Stimulated activated CD8-positive, alpha-beta memory T cell treated with anti-CD3 and anti-CD28 coated beads, Interleukin-7, amount 100 ng/mL, for 4 hours (primary cell): ENCODE measurements around the gene TTC28.
"Not testable (repeated sequence)": the region's sequence is repeated elsewhere in the genome, so short reads cannot be mapped to it uniquely, and the experiment has no call there.

ENCODE experiments used
- DNase-seq, 2 donors: peaks; one replicate each; pipeline ENCODE4 v3.0.0-alpha.2; 2020; ENCODE audit warnings: low read depth in 2 of 2

The TTC28 gene

DNA sequence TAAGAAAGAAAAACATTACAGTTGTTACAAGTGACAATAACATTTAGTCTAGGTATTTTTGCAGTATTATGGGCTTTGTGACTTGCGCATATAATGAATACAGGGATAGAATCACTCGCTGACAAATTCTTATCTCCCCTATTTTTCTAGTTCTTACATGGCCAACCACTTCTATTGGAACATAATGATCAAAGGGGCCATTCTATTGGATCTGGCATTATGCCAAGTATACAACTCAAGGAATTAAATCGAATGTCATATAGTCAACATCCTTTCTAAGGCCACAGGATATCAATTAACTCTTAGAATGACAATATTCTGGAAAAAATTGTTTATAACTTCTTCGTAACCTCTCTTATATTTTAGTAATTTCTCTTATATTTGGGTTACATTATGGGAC is 272.0 kb downstream of the TTC28 start:
- no peak for DNase-seq

DNA sequence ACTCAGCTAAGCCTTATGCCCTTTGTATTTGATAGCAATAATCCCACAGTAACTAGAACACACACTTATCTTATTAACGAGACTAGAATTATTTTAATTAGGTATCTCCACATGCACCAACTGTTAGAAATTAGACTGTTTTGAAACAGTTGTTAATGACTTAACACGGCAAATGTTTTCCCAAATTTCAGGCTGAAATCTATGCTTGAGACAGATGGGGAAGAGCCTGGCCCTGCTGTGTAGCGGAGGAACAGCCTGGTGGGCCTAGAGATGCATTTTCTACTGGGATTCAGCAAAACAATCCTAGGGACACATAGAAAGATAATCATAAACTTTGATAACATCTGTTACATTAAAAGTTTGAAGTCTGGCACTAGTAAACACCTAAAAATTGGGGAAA is 273.4 kb downstream of the TTC28 start:
- no peak for DNase-seq

DNA sequence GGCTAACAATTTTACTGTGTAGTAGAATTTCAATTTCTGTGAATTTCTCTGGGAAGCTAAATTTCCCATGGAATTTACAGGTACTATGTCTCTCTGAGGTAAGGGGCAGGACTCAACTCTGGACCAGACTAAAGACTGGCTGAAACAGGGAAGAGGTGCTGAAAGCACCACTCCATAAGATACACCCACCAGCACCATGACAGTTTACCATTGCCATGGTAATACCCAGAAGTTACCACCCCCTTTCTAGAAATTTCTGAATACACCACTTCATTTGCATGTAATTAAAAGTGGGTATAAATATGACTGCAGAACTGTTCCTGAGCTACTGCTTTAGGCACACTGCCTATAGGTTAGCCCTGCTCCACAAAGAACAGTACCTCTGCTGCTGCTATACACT is 274.1 kb downstream of the TTC28 start:
- DNase-seq, result no peak

DNA sequence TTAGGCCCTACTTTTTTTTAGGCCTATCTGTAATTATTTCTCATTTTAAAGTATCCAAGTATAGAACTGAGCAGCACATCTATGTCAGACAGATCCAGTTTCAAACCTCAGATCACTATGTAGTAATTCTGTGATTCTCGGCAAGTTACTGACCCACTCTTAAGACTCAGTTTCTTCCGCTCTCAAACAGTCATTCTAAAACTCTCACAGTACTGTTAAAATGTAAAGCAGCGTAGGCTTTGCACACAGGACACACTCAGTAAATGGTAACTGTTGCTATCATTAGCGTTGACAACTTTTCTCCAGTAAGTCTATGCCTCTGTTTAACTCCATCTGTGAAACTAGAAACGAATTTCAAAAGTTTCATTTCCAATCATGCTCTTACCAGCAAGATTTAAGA is 277.1 kb downstream of the TTC28 start:
- no peak for DNase-seq

DNA sequence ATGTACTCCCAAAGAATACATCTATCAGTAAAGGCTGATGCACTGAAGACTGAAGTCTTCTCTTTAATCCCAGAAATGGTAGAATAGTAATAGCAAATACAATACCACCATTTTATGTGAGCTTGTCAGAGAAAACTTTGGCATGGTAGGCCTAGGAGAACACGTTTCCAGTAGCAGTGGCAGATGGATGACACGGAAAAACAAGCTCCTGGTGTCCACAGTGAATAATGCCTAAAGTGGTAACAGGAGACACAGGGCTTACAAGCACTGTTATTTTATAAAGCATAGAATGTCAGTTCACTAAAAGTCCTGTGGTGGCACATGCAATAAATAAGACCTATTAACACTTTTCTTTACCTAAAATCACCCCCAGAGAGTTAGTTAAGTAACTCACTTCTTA is 277.6 kb downstream of the TTC28 start:
- no peak for DNase-seq

DNA sequence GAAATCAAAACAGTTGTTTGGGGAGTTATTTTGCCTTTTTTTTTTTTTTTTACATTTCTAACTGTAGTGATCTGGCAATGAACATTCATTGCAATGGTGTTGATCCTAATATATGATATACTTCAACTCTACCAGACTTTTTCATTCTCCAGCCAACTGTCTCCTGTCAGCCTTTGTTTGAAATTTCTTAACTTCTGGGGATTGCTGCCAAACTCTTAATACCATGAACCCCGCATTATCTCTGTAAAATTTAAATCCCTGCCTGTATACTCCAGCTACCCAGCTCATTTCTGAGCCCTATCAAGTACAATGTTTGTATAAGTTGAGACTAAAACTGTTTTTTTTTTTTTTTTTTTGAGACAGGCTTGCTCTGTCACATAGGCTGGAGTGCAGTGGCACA is 280.7 kb downstream of the TTC28 start:
- DNase-seq, result no peak

DNA sequence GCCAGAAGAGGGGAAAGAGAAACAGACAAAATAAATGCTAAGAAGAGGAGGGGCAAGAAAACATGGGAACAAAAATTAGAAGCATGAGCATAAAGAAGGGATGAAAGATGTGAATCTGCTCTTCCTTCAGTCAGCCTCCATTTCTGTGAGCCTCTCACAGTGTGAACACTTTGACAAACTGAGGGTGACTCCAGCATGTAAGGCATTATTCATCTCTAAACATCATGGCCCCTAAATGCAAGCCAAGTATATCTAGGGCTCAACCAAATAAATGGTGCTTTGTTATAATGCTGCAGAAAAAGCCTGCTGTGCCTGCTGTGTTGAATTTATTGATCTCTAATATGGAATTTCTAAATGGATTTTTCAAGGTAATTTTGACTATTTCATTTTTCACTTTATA is 281.3 kb downstream of the TTC28 start:
- DNase-seq, result no peak

DNA sequence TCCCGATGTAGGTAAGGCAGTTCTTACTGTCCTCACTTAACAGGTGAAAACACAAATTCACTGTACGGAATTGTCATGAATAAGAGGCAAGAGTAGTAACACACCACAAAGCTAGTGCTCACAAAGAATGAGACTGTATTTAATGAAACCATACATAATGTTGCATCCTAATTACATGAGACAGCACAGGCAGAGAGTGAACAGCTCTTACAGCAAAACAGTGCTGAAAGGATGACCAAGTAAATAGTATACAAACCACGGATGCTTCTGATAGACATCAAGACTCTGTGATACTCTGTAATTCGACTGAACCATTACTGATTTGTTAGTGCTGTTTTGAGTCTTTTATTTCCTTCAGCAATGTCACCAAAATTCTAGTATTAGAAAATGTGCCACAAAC is 282.3 kb downstream of the TTC28 start:
- DNase-seq, result no peak

DNA sequence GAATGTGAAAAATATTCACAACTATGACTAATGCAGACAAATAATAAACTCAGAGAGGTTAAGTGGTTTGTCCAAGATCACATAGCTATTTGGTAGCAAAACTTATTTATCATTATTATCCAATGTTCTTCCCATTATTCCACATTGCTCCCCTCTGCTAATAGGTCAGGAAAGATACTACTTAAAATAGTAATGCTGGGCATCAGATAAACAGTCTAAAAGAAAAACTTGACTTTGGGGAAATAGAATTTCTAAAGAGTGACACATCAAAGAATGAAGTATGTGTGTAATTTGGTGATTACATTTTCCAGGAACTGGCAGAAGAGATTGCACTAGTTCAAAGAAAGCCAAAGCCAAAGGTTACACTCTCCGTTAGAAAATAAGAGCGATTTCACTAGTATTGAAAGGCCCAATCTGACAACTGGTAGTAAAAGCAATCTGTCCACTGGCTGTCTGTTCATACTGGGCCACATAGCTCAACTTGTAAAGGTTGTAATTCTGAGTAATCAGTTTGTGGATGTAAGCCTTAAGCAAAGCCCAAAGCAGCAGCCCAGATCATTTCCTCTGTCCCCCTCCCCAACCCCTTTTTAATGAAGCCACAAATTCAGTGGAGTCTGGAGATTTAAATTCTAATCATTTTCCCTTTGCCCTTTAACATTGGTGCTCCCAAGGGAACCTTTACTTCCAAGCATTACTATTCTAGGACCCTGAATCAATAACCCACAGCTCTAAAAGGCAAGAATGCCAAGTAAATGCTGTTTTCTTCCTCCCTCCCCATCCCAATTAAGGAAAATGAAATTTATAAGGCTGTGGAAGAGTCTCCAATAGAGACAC is 283.5 kb downstream of the TTC28 start:
- no peak for DNase-seq

DNA sequence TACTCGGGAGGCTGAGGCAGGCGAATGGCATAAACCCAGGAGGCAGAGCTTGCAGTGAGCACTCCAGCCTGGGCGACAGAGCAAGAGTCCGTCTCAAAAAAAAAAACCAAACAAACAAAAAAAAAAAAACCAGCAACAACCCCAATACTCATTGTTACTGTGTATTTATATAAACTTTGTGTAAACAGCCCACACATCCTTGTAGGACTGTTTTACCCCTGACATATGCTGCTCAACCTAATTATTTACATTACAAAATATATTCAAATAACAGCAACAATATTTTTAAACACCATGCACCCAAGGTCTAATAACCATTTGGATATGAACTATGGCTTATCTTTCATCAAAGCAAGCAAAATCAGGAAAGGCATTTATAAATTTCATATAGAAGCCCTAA is 284.1 kb downstream of the TTC28 start:
- DNase-seq, result no peak

DNA sequence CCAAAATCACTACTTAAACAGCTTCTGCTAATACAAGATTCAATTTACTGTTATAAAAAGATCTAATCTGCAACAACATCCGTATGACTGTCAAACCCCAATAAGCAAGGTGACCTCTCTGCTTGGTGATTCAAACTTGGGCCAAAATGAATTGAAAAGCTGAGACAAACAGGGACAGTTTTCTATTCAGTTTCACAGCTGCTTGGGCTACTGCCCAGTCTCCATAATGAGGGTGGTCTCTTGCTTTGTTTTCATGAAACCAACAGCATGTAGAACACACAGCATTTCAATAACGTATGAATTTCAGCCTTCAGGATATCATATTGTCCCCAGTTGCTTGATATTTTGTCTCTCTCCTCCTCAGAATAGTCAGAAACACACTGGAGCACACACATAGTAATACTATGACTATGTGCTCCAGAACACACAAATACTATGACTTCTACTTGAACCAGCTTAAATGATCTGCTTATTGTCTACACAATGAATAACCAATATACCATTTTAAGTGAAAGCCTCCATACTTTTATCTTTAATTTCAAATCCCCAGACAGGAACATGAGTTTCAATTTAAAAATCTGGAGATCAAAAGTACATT is 285.0 kb downstream of the TTC28 start:
- DNase-seq, result no peak

DNA sequence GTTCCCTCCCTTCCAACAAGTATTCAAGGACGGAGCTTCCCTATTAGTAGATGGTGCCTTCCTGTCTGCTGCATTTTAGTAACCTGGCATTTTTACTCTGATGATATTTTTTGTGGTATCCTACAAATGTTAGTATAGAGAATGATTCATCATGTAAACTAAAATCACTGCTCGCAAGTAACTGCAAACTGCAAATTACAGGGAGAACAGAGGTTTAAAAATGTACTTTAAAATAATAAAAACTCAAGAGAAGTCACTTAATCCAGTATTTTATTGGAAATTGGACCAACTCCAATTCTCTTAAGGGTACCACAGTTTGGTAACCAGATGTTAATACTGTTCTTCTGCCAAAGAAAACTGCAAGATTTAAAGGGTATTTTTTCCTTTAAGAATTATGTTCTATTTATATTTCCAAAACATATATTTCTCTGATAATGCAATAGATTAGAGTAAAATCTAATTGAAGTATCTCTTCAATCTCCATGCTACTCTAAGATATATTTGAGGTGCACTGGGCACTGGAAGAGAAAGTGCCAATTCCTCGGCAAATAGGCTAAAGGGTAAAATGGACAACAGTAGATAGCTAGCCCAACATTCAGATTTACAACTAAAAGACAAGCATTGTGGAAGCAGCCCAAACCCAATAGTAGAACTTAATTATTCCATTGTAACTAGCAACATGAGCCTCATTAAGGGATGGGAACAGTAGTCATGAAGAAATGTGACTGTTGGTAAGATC is 298.0 kb downstream of the TTC28 start:
- no peak for DNase-seq

DNA sequence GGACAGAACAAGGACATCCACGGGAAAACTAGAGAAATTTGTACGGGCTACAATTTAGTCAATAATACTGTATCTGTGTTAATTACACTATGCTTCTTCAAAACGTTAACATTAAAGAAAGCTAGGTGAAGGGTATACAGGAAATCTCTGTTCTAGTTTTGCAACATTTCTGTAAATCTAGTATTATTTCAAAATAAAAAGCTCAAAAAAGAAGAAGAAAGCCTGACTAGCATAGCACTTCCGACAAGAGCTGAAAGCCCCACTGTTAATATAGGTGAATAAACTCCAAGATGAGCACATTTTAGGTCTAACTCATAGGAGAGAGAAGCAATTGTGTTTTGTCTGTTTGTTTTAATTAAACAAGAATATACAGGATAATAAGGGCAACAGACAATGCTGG is 299.7 kb downstream of the TTC28 start:
- DNase-seq, result no peak

DNA sequence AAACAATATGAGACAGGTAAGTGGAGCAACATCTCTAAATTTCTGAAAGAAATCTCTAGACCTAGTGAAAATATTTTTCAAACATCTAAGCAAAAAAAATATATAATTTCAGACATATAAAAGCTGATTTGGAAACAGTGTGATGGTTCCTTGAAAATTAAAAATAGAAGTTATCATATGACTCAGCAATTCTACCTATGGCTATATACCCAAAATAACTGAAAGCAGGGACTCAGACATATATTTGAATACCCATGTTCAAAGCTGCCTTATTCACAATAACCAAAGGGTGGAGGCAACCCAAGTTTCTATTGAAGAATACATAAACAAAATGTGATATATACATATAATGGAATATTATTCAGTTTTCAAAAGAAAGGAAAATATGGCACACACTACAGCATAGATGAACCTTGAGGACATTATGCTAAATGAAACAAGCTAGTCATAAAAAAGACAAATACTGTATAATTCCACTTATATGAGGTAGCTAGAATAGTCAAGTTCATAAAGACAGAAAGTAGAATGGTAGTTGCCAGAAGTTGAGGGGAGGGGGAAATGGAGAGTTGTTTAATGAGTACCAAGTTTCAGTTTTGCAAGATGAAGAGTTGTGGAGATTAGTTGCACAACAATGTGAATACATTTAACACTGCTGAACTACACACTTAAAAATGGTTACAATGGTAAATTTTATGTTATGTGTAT is 300.4 kb downstream of the TTC28 start:
- DNase-seq, result no peak

DNA sequence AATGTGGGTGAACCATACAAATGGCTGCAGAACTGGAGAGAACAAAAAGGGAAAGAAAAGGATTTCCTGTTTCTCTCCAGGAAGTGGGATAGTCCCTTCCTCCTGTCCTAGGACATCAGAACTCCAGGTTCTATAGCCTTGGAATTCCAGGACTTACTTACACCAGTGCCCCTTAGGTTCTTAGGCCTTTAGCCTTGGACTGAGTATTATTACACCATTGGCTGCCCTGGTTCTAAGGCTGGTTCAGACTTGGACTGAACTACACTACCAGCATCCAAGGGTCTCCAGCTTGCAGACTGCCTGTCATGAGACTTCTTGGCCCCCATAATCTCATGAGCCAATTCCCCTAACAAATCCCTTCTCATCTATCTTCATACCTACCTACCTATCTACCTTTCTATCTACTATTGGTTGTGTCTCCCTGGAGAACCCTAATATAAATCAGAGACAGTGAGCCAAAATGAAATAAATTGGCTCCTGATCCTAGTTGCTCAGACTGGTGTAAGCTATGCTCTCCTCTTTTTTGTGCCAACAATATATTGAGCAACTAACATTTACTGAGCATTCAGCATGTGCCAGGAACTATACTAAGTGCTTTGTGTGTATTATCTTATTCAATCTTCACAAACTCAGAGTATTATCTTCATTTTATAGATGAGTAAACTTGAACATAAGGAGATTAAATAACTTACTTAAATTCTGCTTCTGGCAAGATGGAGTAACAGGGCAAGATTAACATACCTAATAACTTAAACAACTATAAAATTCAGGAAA is 303.7 kb downstream of the TTC28 start:
- no peak for DNase-seq

DNA sequence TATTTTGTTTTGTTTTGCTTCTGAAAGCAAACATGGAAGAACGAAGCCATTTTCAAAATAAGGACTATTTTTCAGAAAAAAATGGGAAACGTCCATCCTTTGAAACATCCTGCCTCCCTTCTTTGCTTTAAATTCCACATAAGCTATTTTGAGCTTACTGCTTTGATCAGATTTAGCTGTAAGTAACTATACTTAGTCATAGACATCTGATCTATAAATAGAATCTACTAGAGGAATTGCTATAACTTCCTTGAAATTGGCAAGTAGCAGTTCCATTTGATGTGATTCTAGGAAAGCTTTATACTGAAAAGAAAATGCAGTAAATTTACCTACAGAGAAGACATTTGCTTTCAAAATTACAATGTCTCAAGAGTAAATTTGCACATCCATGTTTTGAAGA is 305.8 kb downstream of the TTC28 start:
- no peak for DNase-seq

DNA sequence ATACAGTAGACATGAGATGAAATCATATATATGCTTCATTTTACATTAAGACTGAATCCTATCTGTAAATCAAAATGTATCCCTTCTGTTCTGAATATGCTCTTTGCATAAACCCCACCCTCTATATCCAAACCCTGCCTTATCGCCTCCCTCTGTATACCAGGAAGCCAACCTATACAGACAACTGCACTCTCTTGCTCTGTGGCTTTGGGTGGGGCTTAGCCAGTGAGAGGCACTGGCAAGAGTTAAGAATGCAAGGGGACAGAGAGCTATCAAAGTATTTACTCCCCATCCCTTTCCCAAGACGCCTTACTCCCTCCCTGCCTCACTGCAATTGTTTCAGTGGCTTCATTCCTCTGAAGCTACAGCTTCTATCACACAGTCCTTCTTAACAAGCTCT is 309.8 kb downstream of the TTC28 start:
- DNase-seq, result no peak

DNA sequence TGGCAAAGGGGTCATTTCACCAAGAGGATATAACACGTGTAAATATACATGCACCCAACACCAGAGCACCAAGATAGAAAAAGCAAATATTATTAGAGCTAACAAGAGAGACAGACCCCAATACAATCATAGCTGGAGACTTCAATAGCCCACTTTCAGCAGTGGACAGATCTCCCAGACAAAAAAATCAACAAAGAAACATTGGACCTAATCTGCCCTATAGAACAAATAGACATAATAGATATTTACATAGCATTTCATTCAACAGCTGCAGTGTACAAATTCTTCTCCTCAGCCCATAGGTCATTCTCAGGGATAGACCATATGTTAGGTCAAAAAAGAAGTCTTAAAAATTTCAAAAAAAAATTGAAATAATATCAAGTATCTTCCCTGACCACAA is 312.8 kb downstream of the TTC28 start:
- no peak for DNase-seq

DNA sequence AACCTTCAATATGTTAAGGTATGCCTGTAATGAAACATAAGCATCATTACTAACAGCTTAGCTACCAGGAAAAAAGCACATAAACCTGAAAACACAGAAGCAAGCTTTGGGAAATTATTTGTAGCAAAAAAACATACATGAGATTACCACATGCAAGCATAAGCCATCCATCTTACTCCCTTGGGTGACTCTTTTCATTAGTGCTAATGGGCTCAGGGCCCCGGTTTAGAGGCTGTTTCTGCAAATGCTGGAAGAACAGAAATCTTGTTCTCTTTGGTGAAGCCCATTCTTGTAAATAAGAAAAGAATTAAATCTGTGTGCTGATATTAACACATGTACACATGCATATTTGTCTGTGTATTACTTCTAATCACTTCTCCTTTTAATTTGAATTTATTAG is 314.3 kb downstream of the TTC28 start:
- no peak for DNase-seq

DNA sequence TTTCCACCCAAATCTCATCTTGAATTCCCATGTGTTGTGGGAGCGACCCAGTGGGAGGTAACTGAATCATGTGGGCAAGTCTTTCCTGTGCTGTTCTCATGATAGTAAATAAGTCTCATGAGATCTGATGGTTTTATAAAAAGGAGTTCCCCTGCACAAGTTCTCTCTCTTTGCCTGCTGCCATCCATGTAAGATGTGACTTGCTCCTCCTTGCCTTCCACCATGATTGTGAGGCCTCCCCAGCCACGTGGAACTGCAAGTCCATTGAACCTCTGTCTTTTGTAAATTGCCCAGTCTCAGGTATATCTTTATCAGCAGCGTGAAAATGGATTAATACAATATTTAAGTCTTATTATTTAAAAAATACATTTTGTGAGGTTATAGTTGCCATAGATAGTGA is 315.5 kb downstream of the TTC28 start:
- DNase-seq, result not testable (repeated sequence)

DNA sequence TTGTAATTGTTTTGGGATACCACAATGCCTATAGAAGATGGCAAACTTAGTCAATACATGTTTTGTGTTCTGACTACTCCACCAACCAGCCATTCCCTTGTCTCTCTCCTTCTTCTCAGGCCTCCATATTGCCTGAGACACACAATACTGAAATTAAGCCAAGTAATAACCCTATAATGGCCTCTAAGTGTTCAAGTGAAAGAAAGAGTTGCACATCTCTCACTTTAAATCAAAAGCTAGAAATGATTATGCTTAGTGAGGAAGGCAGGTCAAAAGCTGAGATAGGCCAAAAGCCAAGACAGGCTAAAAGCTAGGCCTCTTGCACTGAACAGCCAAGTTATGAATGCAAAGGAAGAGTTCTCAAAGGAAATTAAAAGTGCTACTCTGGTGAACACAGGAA is 318.7 kb downstream of the TTC28 start:
- no peak for DNase-seq

DNA sequence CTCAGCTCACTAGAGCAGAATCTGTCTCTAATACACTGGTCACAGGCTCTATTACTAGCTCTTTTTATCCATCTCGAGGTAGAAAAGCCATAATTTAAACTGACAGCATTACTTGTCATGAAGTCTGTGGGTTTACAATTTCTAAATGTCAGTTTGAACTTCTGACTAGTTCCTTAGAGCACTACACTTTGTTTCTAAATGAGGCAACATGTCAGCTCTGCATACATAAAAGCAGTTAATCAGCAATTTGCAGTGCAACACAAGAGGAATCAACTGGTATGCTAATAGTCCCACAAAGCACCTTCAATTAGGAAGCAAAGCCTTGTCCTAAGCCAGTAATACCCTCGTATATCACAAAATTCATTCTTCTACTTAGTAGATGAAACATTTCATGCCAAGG is 321.3 kb downstream of the TTC28 start:
- no peak for DNase-seq
